GM12874 (cell line): ENCODE measurements around the gene SLC1A2.

ENCODE experiments used
- TF ChIP-seq, protein P1 (sequence below): IDR thresholded peaks from 2 replicates; pipeline ENCODE4 v1.5.1; 2011; ENCODE audit warnings: low read depth, mild to moderate bottlenecking, control low read depth, low read length, moderate library complexity; ENCODE audit not compliant: insufficient read depth

Gene SLC1A2

GRCh38 chr11:35321532-35322317 lies 97.6 kb downstream of the SLC1A2 start:
- TF ChIP-seq, protein P1, sequence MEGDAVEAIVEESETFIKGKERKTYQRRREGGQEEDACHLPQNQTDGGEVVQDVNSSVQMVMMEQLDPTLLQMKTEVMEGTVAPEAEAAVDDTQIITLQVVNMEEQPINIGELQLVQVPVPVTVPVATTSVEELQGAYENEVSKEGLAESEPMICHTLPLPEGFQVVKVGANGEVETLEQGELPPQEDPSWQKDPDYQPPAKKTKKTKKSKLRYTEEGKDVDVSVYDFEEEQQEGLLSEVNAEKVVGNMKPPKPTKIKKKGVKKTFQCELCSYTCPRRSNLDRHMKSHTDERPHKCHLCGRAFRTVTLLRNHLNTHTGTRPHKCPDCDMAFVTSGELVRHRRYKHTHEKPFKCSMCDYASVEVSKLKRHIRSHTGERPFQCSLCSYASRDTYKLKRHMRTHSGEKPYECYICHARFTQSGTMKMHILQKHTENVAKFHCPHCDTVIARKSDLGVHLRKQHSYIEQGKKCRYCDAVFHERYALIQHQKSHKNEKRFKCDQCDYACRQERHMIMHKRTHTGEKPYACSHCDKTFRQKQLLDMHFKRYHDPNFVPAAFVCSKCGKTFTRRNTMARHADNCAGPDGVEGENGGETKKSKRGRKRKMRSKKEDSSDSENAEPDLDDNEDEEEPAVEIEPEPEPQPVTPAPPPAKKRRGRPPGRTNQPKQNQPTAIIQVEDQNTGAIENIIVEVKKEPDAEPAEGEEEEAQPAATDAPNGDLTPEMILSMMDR, result no peak

DNA sequence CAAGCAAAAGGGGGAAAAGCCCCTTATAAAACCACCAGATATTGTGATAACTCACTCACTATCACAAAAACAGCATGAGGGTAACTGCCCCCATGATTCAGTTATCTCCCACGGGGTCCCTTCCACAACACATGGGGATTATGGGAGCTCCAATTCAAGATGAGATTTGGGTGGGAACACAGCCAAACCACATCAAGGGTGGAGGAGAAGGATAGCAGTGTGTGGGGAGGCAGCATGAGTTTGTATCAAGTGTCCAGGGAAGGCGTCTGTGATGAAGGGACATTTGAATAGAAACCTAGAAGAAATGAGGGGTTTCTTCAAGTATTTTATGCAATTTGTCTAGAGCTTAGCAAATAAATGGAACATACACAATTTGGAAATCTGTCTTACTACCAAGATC lies 98.2 kb downstream of the SLC1A2 start:
- TF ChIP-seq, protein P1, result no peak

GRCh38 chr11:35318977-35319925 lies 100.1 kb downstream of the SLC1A2 start:
- TF ChIP-seq, protein P1, result no peak

DNA sequence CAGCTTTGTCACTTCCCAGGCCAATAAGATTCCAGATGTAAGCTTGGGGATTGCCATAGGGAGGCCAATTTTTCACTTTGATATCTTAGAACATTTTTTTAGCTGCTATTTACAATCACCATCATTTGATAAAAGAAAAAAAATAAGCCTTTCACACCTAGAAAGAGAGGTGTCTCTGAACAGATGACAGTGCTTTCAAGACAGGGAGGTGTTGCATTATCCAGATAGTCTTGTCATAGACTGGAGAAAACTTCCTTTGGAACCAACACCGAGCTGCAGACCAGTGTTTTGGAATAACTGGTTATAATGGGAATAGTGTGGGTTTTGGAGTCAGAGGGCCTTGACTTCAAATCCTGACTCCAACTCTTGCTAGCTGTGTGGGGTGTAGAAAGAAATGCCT lies 101.0 kb downstream of the SLC1A2 start:
- TF ChIP-seq, protein P1, result no peak

DNA sequence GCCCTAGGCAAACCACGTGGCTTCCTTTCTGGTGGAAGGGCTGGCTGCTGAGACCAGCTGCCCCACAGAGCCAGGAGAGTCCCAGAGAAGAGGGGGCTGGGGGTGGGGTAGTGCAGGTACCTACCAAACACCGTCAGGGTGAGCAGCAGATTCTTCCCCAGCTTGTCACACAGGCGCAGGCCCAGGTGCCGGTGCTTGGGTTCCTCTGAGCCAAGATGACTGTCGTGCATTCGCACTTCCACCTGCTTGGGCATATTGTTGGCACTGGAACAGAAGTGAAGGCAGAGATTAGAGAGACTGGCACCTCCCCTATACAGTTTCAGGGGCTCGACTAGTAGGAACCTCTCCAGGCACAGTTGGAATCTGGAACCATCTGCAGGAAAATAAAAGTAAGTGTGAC lies 102.1 kb downstream of the SLC1A2 start:
- TF ChIP-seq, protein P1, result no peak

DNA sequence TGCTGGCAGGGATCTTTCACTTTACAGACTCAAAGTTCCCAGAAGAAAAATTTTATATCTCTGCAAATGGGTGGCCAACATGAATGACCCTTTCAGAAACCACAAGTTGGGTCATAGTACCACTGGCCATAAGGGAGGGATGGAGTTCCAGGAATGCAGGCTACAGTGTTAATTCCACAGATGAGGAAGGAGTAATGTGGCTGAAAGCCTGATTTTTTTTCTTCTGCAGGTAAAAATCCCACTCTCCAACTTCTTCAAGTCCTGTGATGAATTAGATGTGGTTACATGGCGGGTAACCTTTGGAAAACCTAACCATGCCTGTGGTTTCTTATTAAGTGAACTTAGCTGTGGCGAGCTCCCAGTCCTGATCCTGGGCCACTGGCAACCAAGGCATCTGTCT lies 103.2 kb downstream of the SLC1A2 start:
- TF ChIP-seq, protein P1, result no peak

GRCh38 chr11:35313760-35314153 lies 105.6 kb downstream of the SLC1A2 start:
- TF ChIP-seq, protein P1, result no peak
